ENCODE measurements around the gene NAT9. TPM values are rescaled to one million over a fixed set of nuclear protein-coding genes. Genes with fewer than 3 reads are reported as not detected.

Gene NAT9
- total RNA-seq, 2 donors from 2014 or later = 28.4 to 52.6 TPM

DNA sequence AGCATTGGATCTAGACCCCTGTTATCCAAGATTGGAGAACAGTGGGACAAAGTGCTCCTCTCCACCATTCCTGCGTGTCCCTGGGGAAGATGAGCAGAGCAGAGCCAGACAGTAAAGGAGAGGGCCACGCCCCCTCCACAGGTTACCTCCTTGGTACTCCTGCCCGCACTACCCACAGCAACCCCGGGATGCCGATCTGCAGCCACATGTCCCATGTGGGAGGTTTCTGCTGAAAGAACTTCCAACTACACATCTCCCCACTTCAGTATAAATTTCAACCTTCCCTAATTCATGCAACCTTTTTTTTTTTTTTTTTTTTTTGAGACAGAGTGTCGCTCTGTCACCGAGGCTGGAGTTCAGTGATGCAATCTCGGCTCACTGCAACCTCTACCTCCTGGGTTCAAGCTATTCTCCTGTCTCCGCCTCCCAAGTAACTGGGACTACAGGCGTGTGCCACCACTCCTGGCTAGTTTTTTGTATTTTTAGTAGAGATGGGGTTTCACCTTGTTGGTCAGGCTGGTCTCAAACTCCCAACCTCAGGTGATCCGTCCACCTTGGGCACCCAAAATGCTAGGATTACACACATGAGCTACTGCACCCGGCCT lies 36.8 kb downstream of the NAT9 start:
- no peaks in the 10 kb centered on the region for H3K9me3 ChIP-seq
- TF ChIP-seq, protein P1, sequence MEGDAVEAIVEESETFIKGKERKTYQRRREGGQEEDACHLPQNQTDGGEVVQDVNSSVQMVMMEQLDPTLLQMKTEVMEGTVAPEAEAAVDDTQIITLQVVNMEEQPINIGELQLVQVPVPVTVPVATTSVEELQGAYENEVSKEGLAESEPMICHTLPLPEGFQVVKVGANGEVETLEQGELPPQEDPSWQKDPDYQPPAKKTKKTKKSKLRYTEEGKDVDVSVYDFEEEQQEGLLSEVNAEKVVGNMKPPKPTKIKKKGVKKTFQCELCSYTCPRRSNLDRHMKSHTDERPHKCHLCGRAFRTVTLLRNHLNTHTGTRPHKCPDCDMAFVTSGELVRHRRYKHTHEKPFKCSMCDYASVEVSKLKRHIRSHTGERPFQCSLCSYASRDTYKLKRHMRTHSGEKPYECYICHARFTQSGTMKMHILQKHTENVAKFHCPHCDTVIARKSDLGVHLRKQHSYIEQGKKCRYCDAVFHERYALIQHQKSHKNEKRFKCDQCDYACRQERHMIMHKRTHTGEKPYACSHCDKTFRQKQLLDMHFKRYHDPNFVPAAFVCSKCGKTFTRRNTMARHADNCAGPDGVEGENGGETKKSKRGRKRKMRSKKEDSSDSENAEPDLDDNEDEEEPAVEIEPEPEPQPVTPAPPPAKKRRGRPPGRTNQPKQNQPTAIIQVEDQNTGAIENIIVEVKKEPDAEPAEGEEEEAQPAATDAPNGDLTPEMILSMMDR (IDR thresholded peaks at IDR 0.05) = no peak
- H3K9ac ChIP-seq (ENCODE audit: low read depth in 2 of 2, low read length in 2 of 2) = peak overlapping the region in 1 of 2 donors; percentile 61
- intact Hi-C loops (cut with DNase I) = loop anchor here (10.0 kb wide), 1 partner anchor 85 kb away; no protein-coding TSS in a partner anchor
- H3K36me3 ChIP-seq = no peaks in the 10 kb centered on the region
- H3K27ac ChIP-seq = no peak overlapping the region
- H3K4me1 ChIP-seq = peaks cover 17% of the 10 kb centered on the region
- DNase-seq = no peak
- peaks cover 19% of the 10 kb centered on the region for H3K27me3 ChIP-seq
- no peak overlapping the region for H3K4me3 ChIP-seq

- peaks cover 17% of the 10 kb centered on the region for H3K4me1 ChIP-seq
- peaks cover 19% of the 10 kb centered on the region for H3K27me3 ChIP-seq
- H3K9me3 ChIP-seq = no peaks in the 10 kb centered on the region
- TF ChIP-seq, protein P1 (IDR thresholded peaks at IDR 0.05) = no peak
- DNase-seq = peak; percentile 77
- H3K27ac ChIP-seq = peak overlapping the region; percentile 23
- peak overlapping the region; percentile 55 to 61 for H3K9ac ChIP-seq (ENCODE audit: low read depth in 2 of 2, low read length in 2 of 2)
- H3K36me3 ChIP-seq = no peaks in the 10 kb centered on the region
- intact Hi-C loops (cut with DNase I) = loop anchor here (10.0 kb wide), 1 partner anchor 84 kb away; no protein-coding TSS in a partner anchor
- H3K4me3 ChIP-seq = peak overlapping the region; percentile 35
These were observed 37.8 kb downstream of the NAT9 start for GRCh38 chr17:74738051-74738996.

DNA sequence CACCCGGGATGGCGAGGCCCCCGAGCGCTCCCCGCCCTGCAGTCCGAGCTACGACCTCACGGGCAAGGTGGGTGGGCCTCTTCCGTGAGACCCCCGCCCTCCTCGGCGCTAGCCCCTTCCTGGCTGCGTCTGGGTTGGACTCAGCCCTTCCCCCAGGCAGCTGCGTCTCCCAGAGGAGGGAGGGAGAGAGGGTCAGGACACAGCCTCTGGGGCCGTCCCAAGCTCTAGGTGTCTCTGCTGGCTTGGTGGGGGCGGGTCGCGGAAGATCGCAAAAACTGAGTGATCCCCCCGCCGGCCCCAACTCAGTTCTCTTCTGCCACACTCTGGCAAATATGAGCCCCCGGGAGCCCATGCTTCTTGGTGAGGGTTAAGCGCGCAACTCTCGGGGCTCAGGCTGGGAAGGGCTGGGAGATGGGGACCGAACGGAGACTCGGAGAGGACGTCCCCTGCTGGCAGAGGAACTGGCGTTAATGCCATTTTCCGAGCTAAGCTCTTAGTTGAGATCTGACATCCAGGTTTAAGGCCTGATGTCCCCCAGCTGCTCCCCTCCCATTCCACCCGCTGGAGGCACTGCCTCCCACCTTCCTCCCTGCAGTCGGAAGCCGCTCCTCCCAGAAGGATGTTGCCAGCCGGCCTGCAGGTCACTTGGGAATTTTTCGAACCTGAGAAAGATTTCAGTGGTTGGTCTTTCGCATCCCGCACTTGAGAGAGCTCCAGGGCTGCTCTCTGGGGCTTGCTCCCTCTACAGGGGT lies 38.7 kb downstream of the NAT9 start:
- Histone ChIP-seq H3K4me1 (peaks cover 17% of the 10 kb centered on the region), H3K27ac (peak overlapping the region; percentile 23), H3K4me3 (peak overlapping the region; percentile 35), H3K27me3 (peaks cover 19% of the 10 kb centered on the region), H3K9ac (ENCODE audit: low read depth in 2 of 2, low read length in 2 of 2) (peak overlapping the region; percentile 61), H3K36me3 (no peaks in the 10 kb centered on the region), H3K9me3 (no peaks in the 10 kb centered on the region)
- intact Hi-C loops (cut with DNase I) = loop anchor here (10.0 kb wide), 1 partner anchor 83 kb away; no protein-coding TSS in a partner anchor
- no peak for DNase-seq
- TF ChIP-seq, protein P1 (IDR thresholded peaks at IDR 0.05) = peak; percentile 12

GRCh38 chr17:74736513-74737298 lies 39.4 kb downstream of the NAT9 start, which contains the start of gene RAB37:
Gene RAB37 (plus strand): TSS chr17:74737256. CDS start chr17:74737273, 17 bp downstream.
- Histone ChIP-seq H3K4me3 (peak within 1 kb of the TSS; percentile 35), H3K27ac (peak within 1 kb of the TSS; percentile 23), H3K27me3 (peaks cover 19% of the 10 kb centered on the region), H3K9ac (ENCODE audit: low read depth in 2 of 2, low read length in 2 of 2) (peak within 1 kb of the TSS; percentile 61), H3K9me3 (no peaks in the 10 kb centered on the region), H3K36me3 (no peaks in the 10 kb centered on the region), H3K4me1 (peaks cover 17% of the 10 kb centered on the region)
- peak; percentile 58 for DNase-seq
- TF ChIP-seq, protein P1 (IDR thresholded peaks at IDR 0.05) = peak; percentile 37
- intact Hi-C loops (cut with DNase I) = loop anchor here (10.0 kb wide), 1 partner anchor 82 kb away; no protein-coding TSS in a partner anchor
